SK-N-SH (cell line): ENCODE results near the gene WASF2.

Experiments used
- CHD2 ChIP-seq: fragments of 150-350 bp; IDR thresholded peaks from 2 replicates; pipeline ENCODE4 v1.6.1; 2018; ENCODE audit warnings: low read length; ENCODE audit not compliant: partially characterized antibody
- CTCF ChIP-seq: fragments of 200-600 bp; sonication (generic); IDR thresholded peaks from 2 replicates; pipeline ENCODE4 v1.6.1; 2017; ENCODE audit warnings: antibody characterized with exemption, mild to moderate bottlenecking, moderate library complexity
- ELF1 ChIP-seq: IDR thresholded peaks from 2 replicates; pipeline ENCODE4 v1.4.0; 2012
- EP300 ChIP-seq, 2 experiments: IDR thresholded peaks; 2 replicates each; pipeline versions ENCODE4 v1.4.0 to v1.6.1; 2012; ENCODE audit warnings: borderline replicate concordance in 1 of 2, low read depth in 1 of 2, low read length in 1 of 2
- EZH2phosphoT487 ChIP-seq: fragments of 200-600 bp; sonication (generic); IDR thresholded peaks from 2 replicates; pipeline ENCODE4 v1.6.1; 2017; ENCODE audit warnings: low read depth, mixed run types, mild to moderate bottlenecking, antibody characterized with exemption, moderate library complexity, borderline replicate concordance
- FOXJ3 ChIP-seq: sonication (generic); formaldehyde crosslinking; IDR thresholded peaks from 2 replicates; pipeline ENCODE4 v1.5.1; 2020; ENCODE audit warnings: mild to moderate bottlenecking, missing genetic modification reagents
- IRF3 ChIP-seq: fragments of 150-350 bp; IDR thresholded peaks from 2 replicates; pipeline ENCODE4 v1.6.1; 2016; ENCODE audit warnings: mild to moderate bottlenecking, low read depth, low read length
- MXI1 ChIP-seq: IDR thresholded peaks from 2 replicates; pipeline ENCODE4 v1.6.1; 2012; ENCODE audit warnings: mild to moderate bottlenecking, low read depth, low read length, improper control_type of control experiment
- POLR2AphosphoS5 ChIP-seq: IDR thresholded peaks from 2 replicates; pipeline ENCODE4 v1.6.1; 2012; ENCODE audit warnings: low read depth, low read length
- RAD21 ChIP-seq: IDR thresholded peaks from 2 replicates; pipeline ENCODE4 v1.6.1; 2012; ENCODE audit warnings: mild to moderate bottlenecking, low read length
- RCOR1 ChIP-seq: fragments of 150-350 bp; IDR thresholded peaks from 2 replicates; pipeline ENCODE4 v1.6.1; 2017; ENCODE audit warnings: antibody characterized with exemption, low read length
- REST ChIP-seq: IDR thresholded peaks from 2 replicates; pipeline ENCODE4 v1.6.1; 2012; ENCODE audit warnings: mild to moderate bottlenecking, low read depth, low read length, moderate library complexity
- RXRA ChIP-seq: IDR thresholded peaks from 2 replicates; pipeline ENCODE4 v1.4.0; 2012; ENCODE audit warnings: low read depth, mild to moderate bottlenecking, borderline replicate concordance
- SMC3 ChIP-seq: IDR thresholded peaks from 2 replicates; pipeline ENCODE4 v1.6.1; 2012; ENCODE audit warnings: low read depth, low read length, improper control_type of control experiment

GRCh38 chr1:27506703-27507102, 16.7 kb upstream of the WASF2 start:
- TF ChIP-seq REST, result no peak
- TF ChIP-seq ELF1, result no peak
- no peak for TF ChIP-seq EP300 (IDR thresholded peaks at IDR 0.05; ENCODE audit: borderline replicate concordance in 1 of 2, low read depth in 1 of 2, low read length in 1 of 2)
- TF ChIP-seq SMC3, result no peak
- no peak for TF ChIP-seq CTCF
- TF ChIP-seq RAD21, result no peak
- no peak for TF ChIP-seq CHD2
- TF ChIP-seq EZH2phosphoT487, result no peak
- no peak for TF ChIP-seq RXRA
- no peak for TF ChIP-seq MXI1
- no peak for TF ChIP-seq POLR2AphosphoS5
- TF ChIP-seq RCOR1, result no peak
- no peak for TF ChIP-seq FOXJ3
- no peak for TF ChIP-seq IRF3
